Measurements from ENCODE around the gene EMC6.

The EMC6 gene

DNA sequence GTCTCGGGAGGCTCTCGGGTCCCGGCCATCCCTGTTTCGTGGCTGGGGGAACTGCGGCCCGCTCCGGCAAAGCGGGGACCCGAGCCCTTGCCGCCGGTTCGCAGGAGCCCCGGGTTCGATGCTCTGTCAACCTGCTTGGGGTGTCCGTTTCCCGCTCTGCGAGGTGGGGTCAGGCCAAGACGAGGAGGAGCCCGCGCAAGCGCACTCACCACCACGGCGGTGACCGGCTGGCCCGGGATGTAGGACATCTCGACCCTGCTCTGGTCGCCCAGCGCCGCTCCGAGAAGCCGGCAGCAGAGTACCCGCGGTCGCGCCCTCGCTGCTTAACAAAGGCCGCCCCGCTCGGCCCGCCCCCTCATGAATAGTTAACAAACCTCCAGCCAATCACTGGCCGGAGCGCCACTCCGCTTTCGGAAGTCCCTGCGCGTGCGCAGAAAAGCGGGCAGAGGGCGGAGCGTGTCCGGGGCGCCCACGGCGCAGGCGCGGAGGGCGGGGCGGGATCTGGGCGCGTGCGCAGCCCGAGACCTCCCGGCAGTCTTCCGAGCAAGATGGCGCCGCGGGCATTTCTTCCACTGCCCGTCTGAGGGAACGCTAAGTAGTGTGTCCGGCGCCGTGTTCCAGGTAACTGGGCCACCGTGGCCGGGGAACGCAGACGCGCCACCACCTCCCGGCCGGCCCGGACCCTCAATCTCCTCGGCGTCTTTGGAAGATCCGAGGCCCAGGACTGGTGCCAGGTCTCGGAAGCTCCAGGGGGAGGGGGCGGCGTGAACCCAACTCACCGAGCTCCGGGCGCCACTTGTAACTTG lies at the start of gene EMC6, which contains the start of gene TAX1BP3:
EMC6 (plus strand) TSS at position 534 of the 806 bp plus-strand sequence. CDS start 335 bp downstream, outside the sequence.
TAX1BP3 (minus strand) TSS at position 300 of the 806 bp plus-strand sequence; CDS start at position 248, 52 bp downstream.
- in situ Hi-C loops (cut with MboI; ENCODE audit: low sequenced_read_pairs), result no loop called here

- in situ Hi-C loops (cut with MboI; ENCODE audit: low sequenced_read_pairs), result no loop called here
Observed at GRCh38 chr17:3621146-3621720, 47.4 kb upstream of the EMC6 start.

DNA sequence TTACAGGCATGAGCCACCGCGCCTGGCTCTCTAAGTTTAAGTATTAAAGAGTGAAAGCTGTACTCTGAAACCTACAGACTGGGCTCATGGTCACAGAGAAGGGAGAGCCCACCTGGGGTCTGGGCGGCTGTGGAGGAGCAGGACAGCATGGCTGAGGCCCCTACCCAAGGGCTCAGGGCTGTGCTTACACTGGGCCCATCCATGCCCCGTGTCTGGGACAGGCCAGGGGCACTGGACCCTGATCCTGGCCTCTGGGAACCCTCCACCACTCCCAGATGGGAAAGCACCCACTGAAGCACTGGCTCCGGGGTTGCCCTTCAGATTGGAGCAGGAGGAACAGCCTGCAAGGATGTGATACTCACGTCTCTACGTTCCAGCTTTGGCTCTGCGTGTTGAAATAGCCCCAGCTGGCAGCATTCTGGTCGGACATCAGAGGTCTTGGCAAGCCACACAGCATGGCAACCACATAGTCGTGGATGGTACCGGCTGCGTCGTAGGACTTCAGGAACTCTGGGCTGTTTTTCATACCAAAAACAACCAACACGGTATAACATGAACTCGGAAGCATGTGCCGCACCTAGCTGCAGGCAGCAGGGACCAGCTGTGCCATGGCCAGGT lies 45.5 kb upstream of the EMC6 start:
- in situ Hi-C loops (cut with MboI; ENCODE audit: low sequenced_read_pairs), result no loop called here

- in situ Hi-C loops (cut with MboI; ENCODE audit: low sequenced_read_pairs), result loop anchor here (25.0 kb wide), 1 partner anchor 590 kb away; no protein-coding TSS in a partner anchor
Observed at GRCh38 chr17:3626831-3627768, 41.5 kb upstream of the EMC6 start.

- in situ Hi-C loops (cut with MboI; ENCODE audit: low sequenced_read_pairs), result loop anchor here (25.0 kb wide), 1 partner anchor 590 kb away; no protein-coding TSS in a partner anchor
Observed at GRCh38 chr17:3627769-3628167, 40.8 kb upstream of the EMC6 start.

DNA sequence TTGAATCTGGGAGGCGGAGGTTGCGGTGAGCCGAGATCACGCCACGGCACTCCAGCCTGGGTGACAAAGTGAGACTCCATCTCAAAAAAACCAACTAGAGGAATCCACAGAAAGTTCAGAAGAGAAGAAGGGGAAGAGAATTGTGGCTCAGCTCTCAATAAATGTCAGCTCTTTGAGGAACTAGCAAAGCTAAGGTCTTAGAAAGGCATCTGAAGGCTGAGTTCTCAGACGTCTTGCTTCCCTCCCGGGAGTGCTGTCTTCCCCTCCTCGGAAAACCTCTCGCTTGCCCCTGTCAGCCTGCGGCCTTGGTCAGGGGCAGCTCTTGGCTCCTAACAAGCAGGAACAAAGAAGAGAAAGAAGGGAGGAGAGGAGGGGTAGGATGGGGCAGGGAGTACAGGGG lies 37.8 kb upstream of the EMC6 start:
- in situ Hi-C loops (cut with MboI; ENCODE audit: low sequenced_read_pairs), result loop anchor here (25.0 kb wide), 1 partner anchor 593 kb away; no protein-coding TSS in a partner anchor

GRCh38 chr17:3632287-3632686 lies 36.3 kb upstream of the EMC6 start:
- in situ Hi-C loops (cut with MboI; ENCODE audit: low sequenced_read_pairs), result loop anchor here (25.0 kb wide), 1 partner anchor 595 kb away; no protein-coding TSS in a partner anchor

GRCh38 chr17:3635474-3636153 lies 33.0 kb upstream of the EMC6 start:
- in situ Hi-C loops (cut with MboI; ENCODE audit: low sequenced_read_pairs), result loop anchor here (25.0 kb wide), 1 partner anchor 598 kb away; no protein-coding TSS in a partner anchor

DNA sequence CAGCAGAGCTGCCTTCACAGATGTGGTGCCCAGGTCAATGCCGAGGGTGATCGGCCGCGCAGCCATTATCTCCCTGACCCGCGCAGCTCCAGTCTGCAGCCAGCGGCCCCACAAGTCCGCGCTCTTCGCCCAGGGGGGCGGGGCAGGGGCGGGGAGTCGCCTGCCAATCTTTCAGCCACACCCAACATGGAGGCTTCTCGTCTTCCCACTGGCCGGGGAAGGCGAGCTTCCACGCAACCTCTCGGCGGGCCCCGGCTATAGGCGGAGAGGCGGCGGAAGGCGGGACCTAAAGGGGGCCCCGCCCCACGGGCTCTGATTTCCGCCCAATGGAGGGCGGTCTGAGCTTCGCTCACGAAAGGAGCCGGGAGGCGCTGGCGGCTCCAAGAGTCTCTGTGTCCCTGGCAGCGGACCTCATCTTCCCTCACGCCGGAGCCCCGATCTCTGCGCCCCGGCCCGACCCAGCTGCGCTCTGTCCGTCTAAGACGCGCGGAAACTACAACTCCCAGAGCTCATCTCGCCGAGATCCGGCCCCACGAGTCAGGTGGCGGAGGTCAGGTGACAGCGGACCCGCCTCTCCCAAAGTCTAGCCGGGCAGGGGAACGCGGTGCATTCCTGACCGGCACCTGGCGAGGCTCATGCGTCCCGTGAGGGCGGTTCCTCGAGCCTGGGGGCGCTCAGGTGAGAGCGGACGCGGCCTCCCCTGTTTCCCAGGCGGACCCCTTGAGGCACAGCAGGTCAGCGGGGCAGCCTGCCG lies 32.3 kb upstream of the EMC6 start, which contains the start of the genes CTNS and SHPK:
CTNS (plus strand) TSS at position 607 of the 754 bp plus-strand sequence. CDS start 3,447 bp downstream, outside the sequence.
SHPK (minus strand) TSS at position 97 of the 754 bp plus-strand sequence; CDS start at position 66, 31 bp downstream.
- in situ Hi-C loops (cut with MboI; ENCODE audit: low sequenced_read_pairs), result loop anchor here (25.0 kb wide), 1 partner anchor 599 kb away; no protein-coding TSS in a partner anchor

- in situ Hi-C loops (cut with MboI; ENCODE audit: low sequenced_read_pairs), result loop anchor here (25.0 kb wide), 1 partner anchor 600 kb away; no protein-coding TSS in a partner anchor
Observed at GRCh38 chr17:3636908-3637373, 31.7 kb upstream of the EMC6 start.

DNA sequence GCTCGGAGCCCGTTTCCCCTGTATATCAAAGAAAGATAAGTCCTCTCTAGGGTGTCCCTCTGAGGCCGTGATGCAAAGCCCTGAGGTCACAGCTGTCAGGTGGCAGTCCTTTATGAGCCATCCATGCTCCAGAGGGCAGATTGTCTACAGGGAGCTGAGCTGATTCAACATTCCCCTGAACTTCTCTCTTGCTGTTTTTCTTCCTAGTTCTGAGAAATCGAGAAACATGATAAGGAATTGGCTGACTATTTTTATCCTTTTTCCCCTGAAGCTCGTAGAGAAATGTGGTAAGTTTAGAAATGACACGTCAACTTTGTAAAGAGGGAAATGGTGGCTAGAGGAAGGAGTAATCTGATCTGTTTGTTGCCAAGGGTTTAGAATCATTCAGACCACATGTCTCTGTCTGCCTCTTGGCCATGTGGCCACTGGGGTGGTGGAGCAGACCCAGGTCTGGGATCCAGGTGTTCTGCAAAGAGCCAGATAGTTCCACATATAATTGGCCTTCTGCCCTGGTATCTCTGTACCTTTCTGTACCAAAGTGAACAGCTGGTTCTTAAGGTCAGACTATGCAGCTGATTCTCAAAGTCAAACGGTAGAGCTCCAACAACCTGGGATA lies 28.5 kb upstream of the EMC6 start:
- in situ Hi-C loops (cut with MboI; ENCODE audit: low sequenced_read_pairs), result loop anchor here (25.0 kb wide), 1 partner anchor 603 kb away; no protein-coding TSS in a partner anchor

DNA sequence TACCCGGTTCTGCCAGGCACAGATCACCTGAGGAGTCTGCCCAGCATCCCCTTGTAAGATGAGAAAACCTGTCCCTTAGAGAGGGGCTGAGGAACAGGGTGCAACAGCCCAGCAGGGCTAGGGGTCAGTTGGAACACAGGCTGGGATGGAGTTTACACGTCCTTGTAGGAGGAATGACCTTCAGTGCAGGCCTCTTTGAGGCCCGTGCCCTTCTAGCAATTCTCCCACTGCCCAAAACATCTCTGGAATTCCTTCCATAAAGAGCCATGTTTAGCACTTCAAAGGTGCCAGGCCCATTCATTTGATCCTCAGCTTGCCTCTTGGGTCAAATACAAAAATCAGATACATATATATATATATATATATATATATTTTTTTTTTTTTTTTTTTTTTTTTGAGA lies 27.6 kb upstream of the EMC6 start:
- in situ Hi-C loops (cut with MboI; ENCODE audit: low sequenced_read_pairs), result loop anchor here (25.0 kb wide), 1 partner anchor 604 kb away; no protein-coding TSS in a partner anchor

DNA sequence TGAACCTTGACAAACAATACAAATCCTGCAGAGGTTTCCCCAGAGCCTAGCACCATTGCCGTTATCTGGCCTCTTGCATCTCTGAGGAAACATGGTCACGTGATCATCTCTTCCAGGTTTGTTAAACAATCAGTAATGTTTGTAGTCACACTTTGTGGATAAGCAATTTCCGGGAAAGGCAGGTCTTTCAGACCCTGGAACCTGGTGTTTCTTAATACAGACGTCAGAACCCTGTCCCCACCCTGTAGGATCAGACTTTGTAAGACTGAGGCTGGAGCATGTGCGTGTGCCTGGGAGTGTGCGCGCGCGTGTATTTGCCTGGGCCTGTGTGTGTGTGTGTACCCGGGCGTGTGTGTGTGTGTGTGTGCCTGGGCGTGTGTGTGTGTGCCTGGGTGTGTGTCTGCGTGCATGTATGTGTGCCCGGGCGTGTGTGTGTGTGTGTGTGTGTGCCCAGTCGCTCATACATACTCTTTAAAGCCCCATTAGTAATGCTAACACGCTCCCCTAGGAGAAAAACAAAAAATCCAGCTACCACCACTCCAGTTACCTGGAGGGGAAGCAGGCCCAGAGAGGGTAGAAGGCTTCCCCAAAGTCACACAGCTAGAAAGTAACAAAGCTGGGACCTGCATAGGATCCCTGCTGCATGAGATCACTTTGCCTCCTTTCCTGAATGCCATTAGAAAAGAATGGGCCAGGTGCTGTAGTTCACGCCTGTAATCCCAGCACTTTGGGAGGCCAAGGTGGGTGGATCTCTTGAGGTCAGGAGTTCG lies 26.7 kb upstream of the EMC6 start:
- in situ Hi-C loops (cut with MboI; ENCODE audit: low sequenced_read_pairs), result loop anchor here (25.0 kb wide), 1 partner anchor 605 kb away; no protein-coding TSS in a partner anchor

GRCh38 chr17:3643889-3644349 lies 24.7 kb upstream of the EMC6 start:
- in situ Hi-C loops (cut with MboI; ENCODE audit: low sequenced_read_pairs), result loop anchor here (25.0 kb wide), 1 partner anchor 607 kb away; no protein-coding TSS in a partner anchor

GRCh38 chr17:3645310-3645709 lies 23.3 kb upstream of the EMC6 start:
- in situ Hi-C loops (cut with MboI; ENCODE audit: low sequenced_read_pairs), result loop anchor here (25.0 kb wide), 1 partner anchor 608 kb away; no protein-coding TSS in a partner anchor

- in situ Hi-C loops (cut with MboI; ENCODE audit: low sequenced_read_pairs), result loop anchor here (25.0 kb wide), 1 partner anchor 610 kb away; no protein-coding TSS in a partner anchor
Observed at GRCh38 chr17:3647251-3647650, 21.4 kb upstream of the EMC6 start.

All from HL-60/S4 treated with retinoic acid at 250 ng/mL for 4 days and 3 days (cell line).